ENCODE measurements around the gene SMG7. TPM values are rescaled to one million over a fixed set of nuclear protein-coding genes. Genes with fewer than 3 reads are reported as not detected.

The SMG7 gene
- total and polyA plus RNA-seq, 10 of the 15 experiments (the other 5 are each of a cell fraction or from before 2014, with no cell fraction given) = 9.5 to 65.4 (median 42.7) TPM

- Histone ChIP-seq H3K27ac (ENCODE audit: control insufficient read depth, insufficient read depth) (no peak overlapping the region), H3K9me3 (replicated peaks; ENCODE audit: control insufficient read depth, insufficient read depth, low read length) (no peaks in the 10 kb centered on the region), H3K4me1 (ENCODE audit: control insufficient read depth, insufficient read depth, low read length) (no peaks in the 10 kb centered on the region), H2AFZ (ENCODE audit: control insufficient read depth, low read depth, low read length) (no peak overlapping the region), H3K79me2 (ENCODE audit: control insufficient read depth, insufficient read depth, low read length) (peaks cover 23% of the 10 kb centered on the region), H4K20me1 (ENCODE audit: control insufficient read depth, insufficient read depth) (no peaks in the 10 kb centered on the region), H3K4me2 (ENCODE audit: control insufficient read depth, insufficient read depth) (no peak overlapping the region), H3K9ac (ENCODE audit: control insufficient read depth, insufficient read depth, low read length) (no peak overlapping the region), H3K36me3 (ENCODE audit: control insufficient read depth in 2 of 2, insufficient read depth in 2 of 2, low read length in 1 of 2) (peaks cover 1 to 6% of the 10 kb centered on the region in 2 experiments), H3K27me3 (replicated peaks in 1 of 2; ENCODE audit: control insufficient read depth in 2 of 2, insufficient read depth in 2 of 2, low read length in 1 of 2) (no peaks in the 10 kb centered on the region), H3K4me3 (no peak overlapping the region)
- SMC1A ChIA-PET (ENCODE audit: uncharacterized antibody, unreplicated experiment) = interaction anchor here (0.7 to 1.5 kb wide), 5 partner anchors 13 to 390 kb away, joined by 3 to 6 read pairs (median 4); no protein-coding TSS in a partner anchor
- ATAC-seq (no peak), FAIRE-seq (no peak), DNase-seq (ENCODE audit: low read depth, low spot score) (no peak)
- 45% methylated on average over 2 of the region's 2 CpGs for WGBS (ENCODE audit: insufficient coverage, insufficient replicate concordance, low lambda C conversion rate, missing lambda C conversion rate)
- TF ChIP-seq CREB1 (IDR thresholded peaks at IDR 0.05; ENCODE audit: low read depth) (no peak), EGR1 (IDR thresholded peaks at IDR 0.05; ENCODE audit: borderline replicate concordance in 1 of 2, low read depth in 2 of 2, low read length in 2 of 2) (no peak), HSF1 (IDR thresholded peaks at IDR 0.05; ENCODE audit: low read depth, low read length) (no peak), MEF2B (IDR thresholded peaks at IDR 0.05; ENCODE audit: partially characterized antibody, poor library complexity, severe bottlenecking) (no peak)
- intact Hi-C loops (cut with micrococcal nuclease; ENCODE audit: unreplicated experiment) (no loop called here), in situ Hi-C loops (cut with MboI) (no loop called here)
- RAD21 ChIA-PET (ENCODE audit: unreplicated experiment) = no interaction called here
- POLR2A ChIA-PET = interaction anchor here (0.7 to 1.2 kb wide), 2 partner anchors 67 to 200 kb away, joined by 3 read pairs; no protein-coding TSS in a partner anchor
- BruUV-seq (replicated peaks) = no TSS peak
- CTCF ChIA-PET = interaction anchor here (1.2 kb wide), 1 partner anchor 43 kb away, joined by 4 read pairs; no protein-coding TSS in a partner anchor
Observed at GRCh38 chr1:183512450-183512849, 40.2 kb downstream of the SMG7 start.

- POLR2A ChIA-PET = interaction anchor here (0.6 to 0.7 kb wide), 4 partner anchors 30 to 76 kb away, joined by 4 to 9 read pairs (median 4); partner anchors contain the start of gene NCF2
- no peak overlapping the region for H3K4me3 ChIP-seq
- SMC1A ChIA-PET (ENCODE audit: uncharacterized antibody, unreplicated experiment) = interaction anchor here (1.0 to 1.6 kb wide), 4 partner anchors 9 to 75 kb away, joined by 3 to 8 read pairs (median 3); no protein-coding TSS in a partner anchor
- no peaks in the 10 kb centered on the region for H3K9me3 ChIP-seq (replicated peaks; ENCODE audit: control insufficient read depth, insufficient read depth, low read length)
- no peaks in the 10 kb centered on the region for H4K20me1 ChIP-seq (ENCODE audit: control insufficient read depth, insufficient read depth)
- WGBS (ENCODE audit: insufficient coverage, insufficient replicate concordance, low lambda C conversion rate, missing lambda C conversion rate) = 100% methylated on average over 1 of the region's 1 CpG
- H3K9ac ChIP-seq (ENCODE audit: control insufficient read depth, insufficient read depth, low read length) = no peak overlapping the region
- FAIRE-seq (no peak), DNase-seq (ENCODE audit: low read depth, low spot score) (no peak), ATAC-seq (no peak)
- no peak overlapping the region for H2AFZ ChIP-seq (ENCODE audit: control insufficient read depth, low read depth, low read length)
- CTCF ChIA-PET = interaction anchor here (0.8 kb wide), 1 partner anchor 22 kb away, joined by 3 read pairs; no protein-coding TSS in a partner anchor
- H3K4me1 ChIP-seq (ENCODE audit: control insufficient read depth, insufficient read depth, low read length) = no peaks in the 10 kb centered on the region
- no peak overlapping the region for H3K27ac ChIP-seq (ENCODE audit: control insufficient read depth, insufficient read depth)
- in situ Hi-C loops (cut with MboI) (no loop called here), intact Hi-C loops (cut with micrococcal nuclease; ENCODE audit: unreplicated experiment) (no loop called here)
- RAD21 ChIA-PET (ENCODE audit: unreplicated experiment) = interaction anchor here (0.7 kb wide), 1 partner anchor 90 kb away, joined by 3 read pairs; no protein-coding TSS in a partner anchor
- peaks cover 10% of the 10 kb centered on the region for H3K79me2 ChIP-seq (ENCODE audit: control insufficient read depth, insufficient read depth, low read length)
- H3K36me3 ChIP-seq (ENCODE audit: control insufficient read depth in 2 of 2, insufficient read depth in 2 of 2, low read length in 1 of 2) = peaks cover 3 to 17% of the 10 kb centered on the region in 2 experiments
- BruUV-seq (replicated peaks) = no TSS peak
- no peaks in the 10 kb centered on the region for H3K27me3 ChIP-seq (replicated peaks in 1 of 2; ENCODE audit: control insufficient read depth in 2 of 2, insufficient read depth in 2 of 2, low read length in 1 of 2)
- H3K4me2 ChIP-seq (ENCODE audit: control insufficient read depth, insufficient read depth) = no peak overlapping the region
- TF ChIP-seq CUX1 (IDR thresholded peaks at IDR 0.05; ENCODE audit: insufficient replicate concordance, low read depth, low read length) (no peak), IRF4 (IDR thresholded peaks at IDR 0.05; ENCODE audit: low read depth, low read length) (no peak), RUNX3 (IDR thresholded peaks at IDR 0.05; ENCODE audit: low read length) (no peak), ATF2 (IDR thresholded peaks at IDR 0.05; ENCODE audit: low read length) (no peak)
Observed at GRCh38 chr1:183514235-183514634, 41.9 kb downstream of the SMG7 start.

All from GM12878 (cell line).